A673 (cell line): ENCODE measurements around the gene NDUFB10.

Experiments used
- EZH2 ChIP-seq: fragments of 200-600 bp; sonication (generic); IDR thresholded peaks from 2 replicates; pipeline ENCODE4 v1.6.1; 2017; ENCODE audit warnings: borderline replicate concordance, low read depth, mild to moderate bottlenecking, mixed read lengths, antibody characterized with exemption, low read length; ENCODE audit not compliant: poor library complexity, severe bottlenecking
- TF ChIP-seq, protein P1 (sequence below): fragments of 300-800, 200-600 bp; sonication (generic); conservative IDR thresholded peaks from 2 replicates; pipeline ENCODE4 v1.5.1; 2017; ENCODE audit warnings: low read depth, mild to moderate bottlenecking, antibody characterized with exemption, low read length, moderate library complexity, mixed read lengths

DNA sequence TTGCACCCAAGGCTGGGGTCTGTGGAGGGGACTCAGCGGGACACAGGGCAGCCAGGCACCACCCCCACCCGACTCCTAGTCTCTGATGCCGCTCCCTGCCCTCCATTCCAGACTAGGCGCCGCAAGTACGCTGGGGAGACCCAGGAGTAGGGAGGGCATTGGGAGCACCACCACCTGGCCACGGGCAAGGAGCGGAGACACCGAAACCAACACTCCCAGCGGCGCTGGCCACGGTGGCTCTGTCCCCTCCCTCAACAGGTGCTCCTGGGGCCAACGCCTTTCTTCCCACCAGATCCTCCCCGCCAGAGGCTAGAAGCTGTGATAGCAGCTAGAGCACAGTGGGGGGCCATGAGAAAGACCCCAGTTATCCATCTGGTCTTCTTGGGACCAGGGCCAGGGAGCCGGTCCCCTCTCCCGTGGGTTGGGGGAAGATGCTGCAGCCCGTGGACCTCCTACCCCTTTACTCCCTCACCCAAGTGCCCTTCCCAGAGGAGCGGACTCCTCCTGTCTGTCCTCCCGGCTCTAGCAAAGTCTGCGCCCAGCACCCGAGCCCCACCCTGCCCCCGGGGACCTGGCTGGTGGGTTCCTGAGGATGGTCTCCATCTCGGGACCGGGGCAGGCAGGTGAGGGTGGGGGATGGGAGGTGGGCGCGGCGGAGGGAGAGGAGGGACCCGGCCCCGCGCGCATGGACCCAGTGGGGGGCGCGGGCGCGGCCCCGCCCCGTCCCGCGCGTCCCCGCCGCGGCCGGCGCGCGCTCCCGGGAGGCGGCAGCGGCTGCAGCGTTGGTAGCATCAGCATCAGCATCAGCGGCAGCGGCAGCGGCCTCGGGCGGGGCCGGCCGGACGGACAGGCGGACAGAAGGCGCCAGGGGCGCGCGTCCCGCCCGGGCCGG lies 30.1 kb downstream of the NDUFB10 start, which contains the start of gene SYNGR3:
- TF ChIP-seq, protein P1, sequence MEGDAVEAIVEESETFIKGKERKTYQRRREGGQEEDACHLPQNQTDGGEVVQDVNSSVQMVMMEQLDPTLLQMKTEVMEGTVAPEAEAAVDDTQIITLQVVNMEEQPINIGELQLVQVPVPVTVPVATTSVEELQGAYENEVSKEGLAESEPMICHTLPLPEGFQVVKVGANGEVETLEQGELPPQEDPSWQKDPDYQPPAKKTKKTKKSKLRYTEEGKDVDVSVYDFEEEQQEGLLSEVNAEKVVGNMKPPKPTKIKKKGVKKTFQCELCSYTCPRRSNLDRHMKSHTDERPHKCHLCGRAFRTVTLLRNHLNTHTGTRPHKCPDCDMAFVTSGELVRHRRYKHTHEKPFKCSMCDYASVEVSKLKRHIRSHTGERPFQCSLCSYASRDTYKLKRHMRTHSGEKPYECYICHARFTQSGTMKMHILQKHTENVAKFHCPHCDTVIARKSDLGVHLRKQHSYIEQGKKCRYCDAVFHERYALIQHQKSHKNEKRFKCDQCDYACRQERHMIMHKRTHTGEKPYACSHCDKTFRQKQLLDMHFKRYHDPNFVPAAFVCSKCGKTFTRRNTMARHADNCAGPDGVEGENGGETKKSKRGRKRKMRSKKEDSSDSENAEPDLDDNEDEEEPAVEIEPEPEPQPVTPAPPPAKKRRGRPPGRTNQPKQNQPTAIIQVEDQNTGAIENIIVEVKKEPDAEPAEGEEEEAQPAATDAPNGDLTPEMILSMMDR, result no peak
- TF ChIP-seq EZH2, result no peak
